GM21423 (cell line): ENCODE measurements around the gene GAREM1.
A peak's percentile ranks its signal among the peaks of the same experiment; 100 is the strongest.

Experiments
- ATAC-seq: cut with Tn5 transposase; IDR thresholded peaks from one replicate; pipeline ENCODE4 v1.9.1; 2021; ENCODE audit warnings: mild to moderate bottlenecking, moderate library complexity; ENCODE audit not compliant: unreplicated experiment

Gene GAREM1

DNA sequence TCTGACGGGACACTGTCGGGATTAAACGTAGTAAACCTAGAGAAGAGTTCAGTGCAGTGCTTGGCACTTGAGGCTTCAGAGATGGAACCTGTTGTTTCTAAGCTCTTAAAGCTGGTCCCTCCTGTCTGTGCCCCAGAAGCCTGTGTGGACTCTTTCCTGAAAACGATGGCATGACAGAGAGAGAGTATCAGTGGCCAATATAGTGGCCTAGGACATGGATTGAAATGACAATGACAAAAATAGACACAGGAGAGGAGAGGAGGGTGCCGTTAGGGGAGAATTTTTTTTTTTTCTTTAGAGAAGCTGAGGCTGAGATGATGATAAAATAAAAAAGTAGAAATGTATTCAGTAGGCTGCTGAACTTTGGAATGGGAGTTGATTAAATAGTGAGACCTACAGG lies 138.0 kb downstream of the GAREM1 start:
- ATAC-seq: no peak

DNA sequence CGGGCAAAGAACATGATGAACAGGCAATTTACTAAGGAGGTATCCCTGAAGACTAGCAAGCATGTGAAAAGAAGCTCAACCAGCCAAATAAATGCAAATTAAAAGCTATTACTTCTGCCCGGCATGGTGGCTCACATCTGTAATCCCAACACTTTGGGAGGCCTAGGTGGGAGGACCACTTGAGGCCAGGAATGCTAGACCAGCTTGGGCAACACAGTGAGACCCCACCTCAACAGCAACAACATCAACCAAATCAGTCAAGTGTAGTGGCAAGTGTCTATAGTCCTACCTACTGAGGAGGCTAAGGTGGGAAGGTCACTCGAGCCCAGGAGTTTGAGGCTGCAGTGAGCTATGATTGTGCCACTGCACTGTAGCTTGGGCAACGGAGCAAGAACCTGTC lies 141.7 kb downstream of the GAREM1 start:
- no peak for ATAC-seq

DNA sequence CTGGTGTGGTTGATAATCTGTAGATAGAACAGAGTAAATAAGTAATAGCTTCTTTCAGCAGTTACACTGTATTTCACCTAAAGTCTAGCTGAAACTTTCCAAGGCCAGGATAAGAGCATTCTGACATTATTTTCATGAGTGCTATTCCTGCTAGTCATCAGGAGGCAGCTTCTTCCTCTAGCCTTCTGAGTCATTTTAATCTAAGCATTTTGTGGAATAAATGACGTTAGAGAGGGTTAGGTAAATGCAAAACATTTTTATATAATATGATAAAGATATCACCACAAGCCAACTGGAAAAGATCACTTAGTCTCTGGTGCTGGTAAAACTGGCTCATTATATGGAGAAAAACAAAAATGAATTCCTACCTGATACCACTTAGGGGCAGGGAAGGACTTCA lies 142.3 kb downstream of the GAREM1 start:
- ATAC-seq: no peak

DNA sequence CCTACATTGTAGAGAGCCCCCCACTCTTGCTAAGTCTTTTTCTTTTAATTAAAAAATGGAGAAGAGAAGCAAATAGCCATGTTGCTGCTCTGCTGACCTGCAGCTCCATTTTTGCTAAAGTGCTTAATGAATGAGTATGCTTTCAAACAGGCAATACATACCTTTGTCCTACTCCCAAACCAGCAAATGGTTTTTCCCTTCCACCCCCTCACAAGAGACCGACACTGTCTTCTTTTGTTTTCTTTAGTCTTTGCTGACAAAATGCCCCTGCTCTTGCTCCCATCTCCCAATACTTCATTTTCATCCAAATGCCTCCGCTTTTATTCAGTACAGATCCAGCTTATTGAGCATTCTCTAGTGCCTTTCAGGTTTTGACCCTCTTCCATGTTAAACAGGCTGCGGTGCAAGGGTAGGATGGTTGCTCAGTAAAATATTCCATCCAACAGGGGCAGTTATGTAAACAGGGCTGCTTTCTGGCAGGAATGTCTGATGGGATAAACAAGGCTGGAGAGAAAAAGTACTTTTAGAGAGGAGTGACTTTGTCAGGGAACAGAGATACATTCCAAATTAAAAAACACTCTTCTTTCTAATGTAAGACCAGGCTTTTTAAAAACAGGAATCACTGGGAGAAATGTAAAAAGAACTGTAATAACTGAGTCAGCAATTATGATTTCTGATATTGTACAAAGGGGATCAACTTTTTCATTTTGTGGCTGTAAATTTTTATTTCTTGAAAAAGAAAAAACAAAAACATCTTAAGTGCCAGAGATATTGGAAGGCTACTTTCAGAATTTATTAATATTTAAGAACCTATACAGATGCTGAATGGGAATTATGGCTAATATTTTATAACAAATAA lies 144.0 kb downstream of the GAREM1 start:
- ATAC-seq: no peak

DNA sequence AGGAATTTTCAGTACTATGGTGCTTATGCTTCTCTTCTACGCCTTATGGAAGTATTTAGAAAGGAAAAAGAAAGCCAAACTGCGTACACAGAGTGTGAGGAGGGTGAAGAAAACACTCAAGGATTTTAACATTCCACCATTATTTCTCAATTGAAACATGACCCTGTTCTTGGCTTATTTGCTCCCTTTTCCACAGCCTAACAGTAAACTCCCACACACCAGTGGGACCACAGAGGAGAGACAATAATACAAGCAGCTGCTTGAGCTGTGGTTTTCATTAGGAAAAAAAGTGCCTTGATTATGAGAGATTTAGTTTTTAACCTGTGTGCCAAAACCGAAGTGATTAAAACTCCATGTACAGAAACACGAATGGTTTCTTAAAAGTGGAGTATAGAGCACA lies 146.5 kb downstream of the GAREM1 start:
- no peak for ATAC-seq

DNA sequence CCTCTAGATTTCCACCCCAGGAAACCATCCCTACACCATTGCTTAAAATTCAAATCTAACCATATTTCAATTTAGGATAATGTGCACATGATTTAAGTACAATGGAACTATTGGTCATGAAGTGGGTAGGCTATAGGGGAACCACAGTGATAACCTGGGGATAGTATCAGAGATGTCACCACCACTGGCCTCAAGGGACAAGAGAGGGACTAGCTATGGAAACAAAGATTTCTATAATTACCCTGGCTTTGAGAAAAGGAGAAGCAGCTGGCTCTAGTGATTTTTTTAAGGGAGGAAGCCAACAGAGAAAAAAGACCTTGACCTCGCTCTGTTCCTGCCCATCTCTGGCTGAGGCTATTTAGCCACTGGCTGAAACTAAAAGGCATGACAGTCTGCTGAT lies 148.9 kb downstream of the GAREM1 start:
- ATAC-seq: no peak

DNA sequence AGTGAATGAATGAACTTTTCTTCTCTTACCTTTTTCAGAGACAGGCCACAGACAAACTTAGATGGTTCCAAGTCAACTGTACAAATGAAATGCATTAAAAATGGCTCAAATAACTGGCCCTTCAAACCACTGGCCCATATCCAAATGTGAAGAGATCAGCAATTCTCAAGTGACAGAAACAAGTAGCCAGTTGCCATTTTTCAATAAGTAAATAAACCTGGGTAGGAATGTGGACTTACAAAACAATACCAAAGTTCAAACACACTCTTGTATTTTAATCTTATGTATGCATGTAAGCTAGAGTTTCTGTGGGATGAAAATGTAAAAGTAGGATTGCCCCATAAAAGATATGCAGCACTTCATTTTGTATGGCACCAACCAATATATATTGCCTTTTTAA lies 151.6 kb downstream of the GAREM1 start:
- ATAC-seq: no peak

DNA sequence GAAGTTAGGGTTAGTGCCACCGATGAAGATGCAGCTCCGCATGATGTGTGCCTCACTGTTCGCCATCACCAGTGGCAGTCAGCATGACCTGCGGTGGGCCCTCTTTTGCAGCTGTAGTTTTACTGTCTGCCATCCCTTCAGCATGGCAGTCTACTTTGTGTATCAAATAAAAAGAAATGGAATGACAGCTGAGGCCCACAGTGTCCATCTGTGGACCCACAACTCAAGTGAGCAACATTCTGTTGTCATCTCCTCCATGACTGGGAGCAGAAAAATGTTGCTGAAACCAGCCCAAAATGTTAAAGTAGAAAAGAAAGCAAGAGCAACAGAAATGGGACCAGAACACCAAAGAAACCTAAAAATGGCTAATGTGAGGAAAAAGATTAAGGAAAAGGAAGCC lies 152.1 kb downstream of the GAREM1 start:
- no peak for ATAC-seq

DNA sequence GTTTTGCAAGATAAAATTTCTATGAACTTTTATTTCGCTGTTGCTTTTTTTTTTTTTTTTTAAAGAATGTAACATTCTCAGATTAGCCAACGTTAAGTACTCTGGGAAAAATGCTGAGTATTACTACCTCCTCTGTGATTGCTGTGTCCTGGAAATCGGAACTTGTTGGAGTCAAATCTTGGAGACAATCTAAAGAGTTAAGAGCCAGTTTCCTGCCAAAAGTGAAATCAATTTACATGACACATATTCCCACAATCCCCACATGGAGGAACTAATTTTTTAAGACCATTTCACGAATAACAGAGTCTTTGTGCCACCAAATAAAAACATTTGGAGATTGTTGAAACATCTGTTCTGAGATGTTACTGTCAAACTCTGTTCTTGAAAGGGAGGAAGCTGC lies 153.0 kb downstream of the GAREM1 start:
- no peak for ATAC-seq

DNA sequence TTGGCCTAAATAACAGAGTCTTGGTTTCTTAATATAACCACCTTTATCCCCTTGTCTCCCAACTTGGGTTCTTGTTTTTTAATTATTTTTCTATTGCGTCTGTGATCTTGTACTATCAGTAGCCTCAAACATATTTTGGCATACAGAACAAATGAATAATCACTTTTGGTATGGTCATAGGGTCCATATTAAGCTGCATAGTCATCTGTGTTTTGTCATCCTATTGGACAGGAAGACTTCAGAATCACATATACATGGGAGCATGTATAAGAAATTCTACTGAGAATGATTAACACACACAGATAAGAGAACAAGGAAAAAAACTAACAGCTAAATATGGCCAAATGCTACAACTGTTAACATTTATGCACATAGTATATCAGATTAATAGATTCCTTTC lies 154.8 kb downstream of the GAREM1 start:
- ATAC-seq: no peak

DNA sequence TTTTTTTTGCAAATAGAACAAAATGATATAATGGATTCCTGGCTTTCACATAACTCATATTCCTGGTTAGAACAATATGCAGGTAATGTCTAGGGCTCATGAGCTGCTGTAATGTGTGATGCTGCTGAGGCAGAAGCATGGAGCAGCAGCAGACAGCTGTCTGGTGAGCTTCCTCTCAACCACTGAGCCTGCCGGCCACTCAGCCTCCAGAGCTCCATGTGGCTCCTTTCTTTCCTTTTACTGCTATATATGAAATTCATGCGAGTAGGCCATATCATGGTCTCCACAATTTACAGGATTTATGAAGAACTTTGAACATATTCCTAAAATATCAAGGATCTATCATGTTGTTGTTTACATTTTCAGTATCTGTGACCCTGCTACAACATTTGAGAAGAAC lies 159.9 kb downstream of the GAREM1 start:
- ATAC-seq: no peak

DNA sequence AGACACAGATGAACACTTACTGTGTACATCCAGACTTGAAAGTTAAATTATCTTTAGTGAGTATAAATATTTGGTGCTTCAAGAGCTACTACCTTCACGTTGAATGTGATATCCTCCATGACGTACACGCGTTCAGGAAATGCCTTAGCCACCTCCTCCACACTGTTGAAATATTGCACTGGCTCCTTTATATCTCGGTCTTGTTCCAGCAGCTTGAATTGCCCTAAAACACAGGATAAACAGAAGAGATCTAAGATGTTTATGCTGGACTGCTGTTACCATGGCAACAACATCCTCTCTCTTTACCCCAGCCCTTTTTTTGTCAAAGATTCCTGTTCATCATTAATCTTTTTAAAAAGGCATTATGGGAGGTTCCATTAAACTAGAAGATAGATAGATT lies 160.6 kb downstream of the GAREM1 start:
- ATAC-seq: no peak

DNA sequence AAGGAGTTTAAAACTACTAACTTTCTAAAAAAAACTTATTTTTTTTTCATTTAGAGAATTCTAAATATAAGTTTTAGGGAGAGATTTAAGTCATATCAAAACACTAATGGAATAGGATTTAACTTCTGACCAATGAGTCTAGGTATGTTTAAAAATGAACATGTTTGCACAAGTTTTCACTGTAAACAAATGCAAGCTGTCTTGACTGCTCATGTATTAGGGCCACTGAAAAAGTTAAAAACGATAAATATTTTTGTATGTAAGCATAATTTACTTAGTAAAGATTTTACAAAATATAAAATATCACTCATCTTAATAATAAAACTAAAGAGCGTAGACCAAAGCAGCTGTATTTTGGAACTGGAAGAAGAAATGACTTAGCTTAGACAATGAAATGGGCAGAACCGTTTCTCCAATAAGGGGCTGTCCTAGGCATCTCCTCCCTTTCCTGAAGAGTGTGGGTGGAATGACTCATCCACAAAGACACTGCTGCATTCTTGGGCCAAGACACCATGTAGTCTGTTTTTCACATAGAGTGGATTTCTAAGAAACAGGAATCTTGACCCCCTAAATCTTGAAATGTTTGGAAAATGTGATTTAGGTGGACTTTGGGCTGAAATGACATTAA lies 162.1 kb downstream of the GAREM1 start:
- ATAC-seq: no peak

DNA sequence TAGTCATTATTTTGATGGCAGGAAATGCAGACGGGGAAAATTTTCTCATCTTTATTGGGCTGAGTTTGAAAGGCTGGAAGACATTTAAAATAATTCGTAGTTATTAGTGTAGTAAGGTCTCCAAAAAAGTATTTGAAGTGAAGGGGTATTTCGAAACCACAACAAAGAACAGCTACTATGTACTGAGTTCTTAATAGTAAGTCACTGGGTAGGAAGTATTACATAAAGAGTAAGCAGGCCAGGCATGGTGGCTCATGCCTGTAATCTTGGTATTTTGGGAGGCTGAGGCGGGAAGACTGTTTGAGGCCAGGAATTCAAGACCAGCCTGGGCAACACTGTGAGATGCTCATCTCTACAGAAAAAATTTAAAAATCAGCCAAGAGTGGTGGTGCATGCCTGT lies 167.3 kb downstream of the GAREM1 start:
- ATAC-seq: no peak

DNA sequence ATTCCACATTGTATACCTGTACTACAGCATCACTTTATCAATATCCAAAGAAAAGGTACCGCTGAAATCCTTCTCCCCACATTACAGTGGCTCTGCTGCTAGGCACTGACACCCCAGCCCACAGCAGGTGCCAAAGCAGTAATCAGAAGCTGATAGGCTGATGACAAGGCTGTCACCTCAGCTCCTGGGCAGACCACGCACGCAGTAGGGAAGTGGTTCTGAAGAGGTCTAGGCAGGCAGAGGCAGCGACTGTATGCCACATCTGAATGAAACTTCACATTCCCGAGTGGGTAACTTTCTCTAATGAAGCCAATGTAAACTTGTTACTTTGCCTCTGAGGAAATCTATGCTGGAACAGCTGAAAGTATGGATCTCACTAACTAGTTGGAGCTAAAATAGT lies 167.9 kb downstream of the GAREM1 start:
- ATAC-seq: peak; percentile 12

DNA sequence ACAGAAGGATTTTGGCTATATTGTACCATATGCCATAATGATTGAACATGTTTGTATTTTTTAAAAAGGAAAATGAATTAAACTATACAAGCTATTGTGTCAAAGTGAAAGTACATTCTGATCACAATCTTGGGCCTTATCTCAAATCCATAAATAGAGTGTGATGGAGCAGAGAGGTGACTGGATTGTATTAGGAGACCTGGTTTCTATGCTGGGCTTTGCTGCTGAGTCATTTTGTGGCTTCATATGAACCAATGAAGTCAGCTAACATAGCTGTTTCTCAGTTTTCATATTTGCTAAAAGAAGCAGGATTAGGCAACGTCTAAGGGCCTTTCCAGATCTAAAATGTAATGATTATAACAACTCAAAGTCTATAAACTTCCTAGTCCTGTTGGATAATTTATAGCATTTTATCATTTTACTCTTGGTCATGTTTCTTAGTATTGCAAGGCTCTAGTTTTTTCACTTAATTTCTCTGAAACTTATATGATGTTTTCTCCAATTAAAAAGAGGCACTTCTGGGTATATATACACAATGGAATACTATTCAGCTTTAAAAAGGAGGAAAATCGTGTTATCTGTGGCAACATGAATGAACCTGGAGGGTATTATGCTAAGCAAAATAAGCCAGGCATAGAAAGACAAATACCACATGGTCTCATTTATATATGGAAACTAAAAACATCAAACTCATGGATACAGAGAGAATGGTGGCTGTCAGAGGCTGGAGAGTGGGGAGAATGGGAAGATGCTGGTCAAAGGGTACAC lies 168.5 kb downstream of the GAREM1 start:
- peak; percentile 74 for ATAC-seq

DNA sequence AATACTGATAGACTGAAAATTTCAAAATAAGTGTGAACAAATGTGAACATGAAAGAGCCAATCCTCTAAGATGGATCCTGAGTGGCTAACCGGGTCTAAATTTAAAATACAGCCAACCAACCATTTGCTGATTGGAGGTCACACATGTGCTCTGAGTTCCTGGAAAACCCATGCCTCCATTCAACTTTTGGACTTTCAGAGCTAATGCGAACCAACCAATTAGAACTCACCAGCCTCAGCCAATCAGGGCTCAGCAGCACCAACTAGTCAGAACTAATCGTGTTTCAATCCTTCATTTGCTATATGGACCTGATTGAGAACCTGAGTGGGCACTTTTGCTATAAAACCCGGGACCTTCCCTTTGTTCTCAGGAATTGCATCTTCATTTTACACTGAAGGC lies 169.3 kb downstream of the GAREM1 start:
- ATAC-seq: no peak

DNA sequence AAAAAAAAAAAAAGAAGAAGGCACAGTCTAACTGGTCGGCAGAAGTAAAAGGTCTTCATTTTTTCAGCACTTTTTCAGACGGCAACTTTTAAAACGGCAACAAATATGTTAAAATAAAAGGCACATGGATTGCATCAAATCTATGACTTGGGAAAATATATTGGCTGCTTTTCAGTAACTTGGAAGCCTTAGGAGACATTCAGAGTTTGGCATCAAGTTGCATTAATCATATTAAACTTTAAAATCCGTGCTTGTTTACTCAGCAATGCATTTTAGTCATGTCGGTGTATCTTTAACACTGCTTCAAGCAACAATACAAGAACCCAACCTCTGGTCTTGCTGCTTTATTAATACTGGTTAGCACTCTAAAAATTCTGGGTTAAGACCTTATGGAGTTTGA lies 169.8 kb downstream of the GAREM1 start:
- no peak for ATAC-seq

DNA sequence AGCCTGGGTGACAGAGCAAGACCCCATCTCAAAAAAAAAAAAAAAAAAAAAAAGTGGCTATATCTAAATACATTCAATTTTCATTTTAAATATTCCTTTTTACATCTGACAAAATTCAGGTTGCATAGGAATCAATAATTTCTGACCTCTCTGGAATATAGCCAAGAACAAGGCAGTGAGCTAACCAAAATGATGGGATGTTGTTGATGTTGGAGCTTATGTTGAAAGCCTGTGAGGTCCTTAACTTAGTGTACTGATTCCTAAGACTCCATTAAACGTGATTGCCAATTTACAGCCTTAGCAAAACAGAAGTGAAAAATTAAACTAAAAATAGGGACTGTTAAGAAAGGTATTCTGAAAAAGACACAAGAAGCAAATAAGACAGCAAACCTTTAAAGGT lies 171.2 kb downstream of the GAREM1 start:
- ATAC-seq: no peak

DNA sequence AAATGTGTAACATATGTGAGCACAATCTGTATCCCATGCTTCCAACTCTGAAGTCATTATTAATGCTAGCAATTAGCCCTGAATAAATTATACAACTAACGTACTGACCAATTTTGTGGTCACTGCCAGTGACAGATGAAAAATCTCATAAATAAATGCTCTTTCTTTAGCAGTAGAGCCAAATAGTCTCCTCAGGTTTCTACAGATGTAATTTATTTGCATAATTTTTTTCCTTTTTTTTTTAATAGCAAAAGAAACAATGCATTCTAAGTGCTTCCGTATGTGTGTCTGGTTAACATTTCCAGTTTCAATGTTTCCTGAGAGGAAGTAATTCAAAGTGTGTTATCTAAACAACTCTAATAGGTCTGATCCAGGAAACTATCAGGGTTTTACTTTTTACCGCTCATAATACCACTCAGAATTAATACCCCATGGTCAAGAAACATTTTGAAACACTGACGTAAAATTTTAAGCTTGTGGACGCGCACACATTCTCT lies 172.5 kb downstream of the GAREM1 start:
- ATAC-seq: no peak

DNA sequence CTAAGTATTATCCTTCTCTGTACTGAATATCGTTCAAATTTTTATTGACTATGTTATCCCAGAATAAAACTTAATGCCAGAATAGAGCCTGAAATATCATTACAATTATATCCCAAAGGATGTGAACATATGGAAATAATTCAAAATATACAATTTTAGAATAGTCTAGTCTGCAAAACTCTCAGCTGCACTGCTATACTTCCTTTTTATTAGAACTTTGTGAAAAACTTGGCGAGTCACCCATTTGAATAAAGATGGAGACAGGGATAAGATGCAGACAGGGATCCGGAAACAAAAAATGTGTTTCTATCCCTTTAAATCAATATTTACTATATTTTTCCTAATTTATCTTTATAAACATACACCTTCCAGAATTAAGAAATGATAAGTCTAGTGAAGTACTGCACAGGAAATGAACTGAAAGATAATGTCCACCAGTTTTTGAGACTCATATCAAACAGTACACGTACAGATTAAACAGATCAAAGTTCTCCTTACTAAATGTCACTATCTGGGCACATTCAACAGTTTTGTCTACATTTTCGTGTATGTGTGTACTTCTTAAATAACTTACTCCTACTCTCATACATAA lies 173.0 kb downstream of the GAREM1 start:
- no peak for ATAC-seq
